K562 (cell line): ENCODE results near the gene DAPK1. TPM values are rescaled to one million over a fixed set of nuclear protein-coding genes. Genes with fewer than 3 reads are reported as not detected.

Experiments used
- ATAC-seq: fragments of 200-7000 bp; cut with Tn5 transposase; 3 replicates; pipeline ENCODE4 v1.9.1; 2020; ENCODE audit warnings: moderate library complexity
- BruUV-seq: library from RNA; stranded (reverse); fragments of 400-500 nt; replicated peaks from 2 replicates; lab custom pipeline; 2021; lab: Mats Ljungman, UMichigan
- CTCF ChIA-PET: fragments of 300-600 bp; formaldehyde crosslinking; extraction: SDS; loops from one replicate; lab custom pipeline; 2021; ENCODE audit warnings: low intra/inter-chr PET ratio; lab: Yijun Ruan, JAX
- POLR2A ChIA-PET: fragments of 300-600, 350-650 bp; sonication (Branson Sonifier 250); formaldehyde crosslinking; extraction: SDS; loops from one replicate; lab custom pipeline; 2021; ENCODE audit warnings: antibody characterized with exemption, inconsistent platforms; lab: Yijun Ruan, JAX
- DNase-seq, 4 experiments: peaks; one replicate each; pipeline versions ENCODE4 v3.0.0 to v3.0.0-alpha.2; 2011 to 2018; ENCODE audit warnings: low spot score in 3 of 4, mixed read lengths in 3 of 4; ENCODE audit errors: extremely low read depth in 1 of 4
- FAIRE-seq: peaks from 2 replicates; lab custom pipeline; 2011; peaks lifted over from hg19 to GRCh38; lab: Jason Lieb, UNC
- H2AFZ ChIP-seq: 2 replicates; pipeline ENCODE4 v1.6.0; 2011; ENCODE audit warnings: low read depth, low read length, control low read depth, inconsistent platforms
- H3K27ac ChIP-seq: fragments of 200-600 bp; 3 replicates; pipeline ENCODE4 v1.8.0; 2011; ENCODE audit warnings: low read depth, mild to moderate bottlenecking, control low read depth, inconsistent platforms, low read length, moderate library complexity, mixed read lengths; ENCODE audit errors: extremely low read depth
- H3K27me3 ChIP-seq, 2 experiments: fragments of 300-600 bp in 1 of 2; 2 replicates in 1 of 2; 3 replicates in 1 of 2; pipeline versions ENCODE4 v1.6.0 to v1.8.0; 2011; ENCODE audit warnings: inconsistent platforms in 2 of 2, low read length in 2 of 2, mild to moderate bottlenecking in 1 of 2, mixed read lengths in 1 of 2, moderate library complexity in 1 of 2; ENCODE audit not compliant: control insufficient read depth in 2 of 2, insufficient read depth in 2 of 2
- H3K36me3 ChIP-seq: fragments of 300-600 bp; 3 replicates; pipeline ENCODE4 v1.8.0; 2011; ENCODE audit warnings: mild to moderate bottlenecking, low read length, inconsistent platforms; ENCODE audit not compliant: control insufficient read depth, insufficient read depth
- H3K4me1 ChIP-seq, 2 experiments: fragments of 200-600 bp in 1 of 2; replicated peaks in 1 of 2; 2 replicates in 1 of 2; 3 replicates in 1 of 2; pipeline versions ENCODE4 v1.5.1 to v1.8.0; 2011; ENCODE audit warnings: inconsistent platforms in 2 of 2, low read length in 2 of 2, mild to moderate bottlenecking in 1 of 2, mixed read lengths in 1 of 2, moderate library complexity in 1 of 2; ENCODE audit not compliant: control insufficient read depth in 2 of 2, insufficient read depth in 2 of 2
- H3K4me2 ChIP-seq: 2 replicates; pipeline ENCODE4 v1.6.1; 2011; ENCODE audit warnings: low read length, control low read depth, inconsistent platforms, mixed read lengths; ENCODE audit not compliant: insufficient read depth
- H3K4me3 ChIP-seq: fragments of 200-600 bp; sonication (generic), shearing (Covaris generic); 2 replicates; pipeline ENCODE4 v1.5.1; 2016; ENCODE audit warnings: control low read depth, inconsistent platforms
- H3K79me2 ChIP-seq: fragments of 200-600 bp; 3 replicates; pipeline ENCODE4 v1.8.0; 2011; ENCODE audit warnings: low read length, inconsistent platforms; ENCODE audit not compliant: control insufficient read depth, insufficient read depth
- H3K9ac ChIP-seq, 2 experiments: 2 replicates each; pipeline versions ENCODE4 v1.6.0 to v1.6.1; 2011; ENCODE audit warnings: low read depth in 2 of 2, low read length in 2 of 2, control low read depth in 1 of 2, inconsistent platforms in 1 of 2, mild to moderate bottlenecking in 1 of 2, mixed read lengths in 1 of 2; ENCODE audit not compliant: insufficient read depth in 1 of 2
- H3K9me1 ChIP-seq: one replicate; pipeline ENCODE4 v1.6.0; 2011; ENCODE audit warnings: inconsistent platforms, mild to moderate bottlenecking, low read length, moderate library complexity; ENCODE audit not compliant: control insufficient read depth, insufficient read depth
- H3K9me3 ChIP-seq: replicated peaks from 2 replicates; pipeline ENCODE4 v1.5.1; 2011; ENCODE audit warnings: low read depth, low read length, inconsistent platforms; ENCODE audit not compliant: control insufficient read depth, insufficient read depth
- H4K20me1 ChIP-seq: replicated peaks from 2 replicates; pipeline ENCODE4 v1.6.1; 2011; ENCODE audit warnings: low read length, inconsistent platforms, mixed read lengths; ENCODE audit not compliant: control insufficient read depth, insufficient read depth
- BCLAF1 ChIP-seq, 2 experiments: fragments of 450-650 bp in 1 of 2; IDR thresholded peaks; 2 replicates each; pipeline ENCODE4 v1.6.1; 2011 to 2017; ENCODE audit warnings: low read depth in 2 of 2, antibody characterized with exemption in 1 of 2, borderline replicate concordance in 1 of 2, low read length in 1 of 2, mild to moderate bottlenecking in 1 of 2, mixed read lengths in 1 of 2; ENCODE audit not compliant: control insufficient read depth in 1 of 2
- ZFX ChIP-seq: sonication (generic); formaldehyde crosslinking; IDR thresholded peaks from 2 replicates; pipeline ENCODE4 v1.8.0; 2022; ENCODE audit warnings: mild to moderate bottlenecking, missing genetic modification reagents, moderate library complexity
- WGBS: fragments of 100-300 bp; shearing (Covaris generic); methylation state at CpG from one replicate; pipeline ENCODE4 v1.1.6; 2016; ENCODE audit warnings: low coverage, mixed read lengths; ENCODE audit not compliant: insufficient coverage; ENCODE audit errors: missing lambda C conversion rate; 5-methylcytosine and 5-hydroxymethylcytosine counted together
- in situ Hi-C: fragments of 300-500 bp; cut with MboI; formaldehyde crosslinking; loops from 4 replicates; pipeline ENCODE4 v1.15.0; 2018; ENCODE audit warnings: inconsistent platforms, mixed read lengths
- intact Hi-C: fragments of 100-400 bp; cut with micrococcal nuclease; formaldehyde crosslinking; loops from 2 replicates; pipeline ENCODE4 v1.14.2; 2022
- polyA plus RNA-seq, 8 experiments: library from polyadenylated mRNA; depleted of rRNA in 4 of 8; stranded (reverse) in 5 of 8; unstranded in 3 of 8; fragments of >200 nt; fragmentation: Nextera tagmentation in 2 of 8; fragmentation: Illumina TruSeq in 1 of 8; extraction: Ambion mirVana in 2 of 8; extraction: Trizol in 1 of 8; gene quantifications; 2 replicates each; pipeline versions ENCODE4 v1.2.1 to v1.2.3, GENCODE V29; 2011 to 2014; ENCODE audit warnings: inconsistent platforms in 1 of 8, missing spikeins in 1 of 8
- total RNA-seq, 7 experiments: library from RNA; depleted of rRNA in 6 of 7; stranded (reverse); fragments of >200 nt in 6 of 7; fragmentation: Illumina TruSeq in 2 of 7; extraction: Trizol in 2 of 7; gene quantifications; 2 replicates each; pipeline versions ENCODE4 v1.2.1 to v1.2.3, GENCODE V29; 2011 to 2021; ENCODE audit warnings: low replicate concordance in 1 of 7
- TF ChIP-seq, protein P1 (sequence below): fragments of 450-650 bp; IDR thresholded peaks from 2 replicates; pipeline ENCODE4 v1.6.1; 2016; ENCODE audit warnings: borderline replicate concordance

DAPK1 gene
- total and polyA plus RNA-seq, 9 of the 15 experiments (the other 6 are each of a cell fraction or from before 2014, with no cell fraction given) = 1.7 to 26.4 (median 15.8) TPM

DNA sequence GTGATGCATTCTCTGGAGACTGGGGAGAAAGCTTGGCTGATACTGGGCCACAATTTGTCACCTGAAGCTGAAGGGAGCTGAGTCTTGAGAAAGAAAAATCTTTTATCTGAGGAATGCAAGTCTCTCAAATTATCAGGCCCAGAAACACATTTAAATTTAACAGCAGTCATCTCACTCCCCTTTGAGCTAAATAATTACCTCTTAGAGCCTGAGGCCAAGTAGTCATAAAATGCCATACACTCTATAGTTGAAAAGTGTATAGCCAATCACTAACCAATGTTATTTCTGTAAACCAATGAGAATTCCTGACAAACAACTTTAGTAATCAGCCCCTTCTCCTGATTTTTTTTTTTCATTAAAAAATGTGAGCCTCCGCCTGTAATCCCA, 32.7 kb upstream of the DAPK1 start:
- intact Hi-C loops (no loop called here), in situ Hi-C loops (no loop called here)
- 0 out of 2 replicates have a peak overlapping the region, but pooled peaks have one; percentile 19 for H2AFZ ChIP-seq
- H3K9me1 ChIP-seq = no peaks in the 10 kb centered on the region
- no CpG with 5 or more reads among the region's 1 CpG for WGBS
- no peak overlapping the region for H3K4me3 ChIP-seq
- H3K4me1 ChIP-seq = peaks cover 0 to 14% of the 10 kb centered on the region in 2 experiments; a peak in 4 of 5 replicates
- no peaks in the 10 kb centered on the region for H3K36me3 ChIP-seq
- no TSS peak for BruUV-seq
- no peak overlapping the region for H3K4me2 ChIP-seq
- H3K27ac ChIP-seq = no peak overlapping the region
- FAIRE-seq = no peak
- ATAC-seq = no peak
- no peak overlapping the region for H3K9ac ChIP-seq
- no peaks in the 10 kb centered on the region for H4K20me1 ChIP-seq
- no peak for TF ChIP-seq ZFX
- TF ChIP-seq BCLAF1 (IDR thresholded peaks at IDR 0.05; ENCODE audit: borderline replicate concordance in 1 of 2, control insufficient read depth in 1 of 2, low read depth in 2 of 2, low read length in 1 of 2) = no peak
- TF ChIP-seq, protein P1, sequence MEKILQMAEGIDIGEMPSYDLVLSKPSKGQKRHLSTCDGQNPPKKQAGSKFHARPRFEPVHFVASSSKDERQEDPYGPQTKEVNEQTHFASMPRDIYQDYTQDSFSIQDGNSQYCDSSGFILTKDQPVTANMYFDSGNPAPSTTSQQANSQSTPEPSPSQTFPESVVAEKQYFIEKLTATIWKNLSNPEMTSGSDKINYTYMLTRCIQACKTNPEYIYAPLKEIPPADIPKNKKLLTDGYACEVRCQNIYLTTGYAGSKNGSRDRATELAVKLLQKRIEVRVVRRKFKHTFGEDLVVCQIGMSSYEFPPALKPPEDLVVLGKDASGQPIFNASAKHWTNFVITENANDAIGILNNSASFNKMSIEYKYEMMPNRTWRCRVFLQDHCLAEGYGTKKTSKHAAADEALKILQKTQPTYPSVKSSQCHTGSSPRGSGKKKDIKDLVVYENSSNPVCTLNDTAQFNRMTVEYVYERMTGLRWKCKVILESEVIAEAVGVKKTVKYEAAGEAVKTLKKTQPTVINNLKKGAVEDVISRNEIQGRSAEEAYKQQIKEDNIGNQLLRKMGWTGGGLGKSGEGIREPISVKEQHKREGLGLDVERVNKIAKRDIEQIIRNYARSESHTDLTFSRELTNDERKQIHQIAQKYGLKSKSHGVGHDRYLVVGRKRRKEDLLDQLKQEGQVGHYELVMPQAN = no peak
- TF ChIP-seq, all 486 proteins: peak for 0
- no peak for DNase-seq
- ChIA-PET POLR2A (interaction anchor here (0.6 to 0.7 kb wide), 2 partner anchors 13 to 63 kb away, joined by 3 to 6 read pairs; no protein-coding TSS in a partner anchor), CTCF (no interaction called here)
- Histone ChIP-seq H3K79me2 (no peaks in the 10 kb centered on the region), H3K9me3 (no peaks in the 10 kb centered on the region), H3K27me3 (no peaks in the 10 kb centered on the region)
